ENCODE results near the gene PFKFB4.

Gene PFKFB4

DNA sequence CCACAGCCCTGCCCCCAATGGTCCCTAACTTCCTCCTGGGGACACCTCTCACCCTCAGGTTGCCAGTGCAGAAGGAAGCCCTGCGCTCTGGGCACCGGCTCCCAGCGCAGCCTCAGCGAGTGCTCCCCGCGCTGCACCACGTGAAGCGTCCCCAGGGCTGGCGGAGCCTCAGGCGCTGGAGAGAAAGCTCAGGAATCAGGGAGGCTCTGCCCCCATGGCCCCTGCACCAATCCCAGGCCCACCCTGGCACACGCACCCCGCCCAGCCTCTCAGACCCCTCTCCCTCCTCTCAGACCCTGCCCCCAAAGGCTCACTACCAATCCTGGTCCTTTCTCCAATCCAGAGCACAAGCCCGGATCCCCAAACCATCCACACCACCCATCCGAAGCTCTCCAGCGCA, 31.6 kb upstream of the PFKFB4 start:
- Histone ChIP-seq H3K4me2 (ENCODE audit: insufficient read depth, low read length) (no peak overlapping the region), H3K9me3 (ENCODE audit: insufficient read depth, low read length, severe bottlenecking) (no peaks in the 10 kb centered on the region)

DNA sequence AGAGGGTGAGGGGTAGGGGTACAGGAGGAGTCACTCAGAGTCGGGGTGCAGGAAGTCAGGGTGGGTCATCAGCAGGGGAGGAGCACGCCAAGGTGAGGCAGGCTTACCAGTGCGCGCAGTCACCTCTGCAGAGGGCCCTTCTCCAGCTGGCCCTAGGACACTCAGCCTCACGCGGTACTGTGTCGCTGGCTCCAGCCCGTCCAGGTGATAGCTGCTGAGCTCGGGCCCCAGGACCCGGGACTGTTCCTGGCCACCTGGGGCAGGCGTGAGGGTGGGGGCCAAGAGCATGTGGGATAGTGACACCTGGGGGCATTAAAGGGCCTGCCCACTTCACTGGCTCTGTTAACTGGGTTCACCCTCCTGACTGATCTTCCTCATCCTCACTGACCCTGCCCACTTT, 31.1 kb upstream of the PFKFB4 start:
- DNase-seq (no peak), ATAC-seq (ENCODE audit: insufficient read depth, low read depth) (no peak)
- Histone ChIP-seq H3K4me2 (ENCODE audit: insufficient read depth, low read length) (no peak overlapping the region), H3K36me3 (ENCODE audit: insufficient read depth, low read length) (no peaks in the 10 kb centered on the region), H2AFZ (ENCODE audit: low read depth, low read length) (no peak overlapping the region), H3K79me2 (ENCODE audit: insufficient read depth, low read length) (no peaks in the 10 kb centered on the region), H3K27ac (ENCODE audit: low read length) (no peak overlapping the region), H4K20me1 (ENCODE audit: insufficient read depth, low read length) (peaks cover 8% of the 10 kb centered on the region; the same call in 1 of the 2 replicates), H3K4me1 (ENCODE audit: insufficient read depth, low read length) (no peaks in the 10 kb centered on the region), H3K4me3 (ENCODE audit: low read depth in 1 of 2, low read length in 2 of 2) (no peak overlapping the region), H3K27me3 (ENCODE audit: insufficient read depth, low read length, poor library complexity) (no peaks in the 10 kb centered on the region), H3K9me3 (ENCODE audit: insufficient read depth, low read length, severe bottlenecking) (no peaks in the 10 kb centered on the region), H3K9ac (ENCODE audit: low read depth, low read length) (no peak overlapping the region)
- TF ChIP-seq EZH2 (IDR thresholded peaks at IDR 0.05; ENCODE audit: borderline replicate concordance, low read depth, low read length, severe bottlenecking) = no peak

More for the DNA sequence above, 31.6 kb upstream of the PFKFB4 start:
- Histone ChIP-seq H2AFZ (ENCODE audit: low read depth, low read length) (no peak overlapping the region), H3K4me3 (ENCODE audit: low read depth in 1 of 2, low read length in 2 of 2) (no peak overlapping the region), H3K4me1 (ENCODE audit: insufficient read depth, low read length) (no peaks in the 10 kb centered on the region), H3K79me2 (ENCODE audit: insufficient read depth, low read length) (no peaks in the 10 kb centered on the region), H3K27me3 (ENCODE audit: insufficient read depth, low read length, poor library complexity) (no peaks in the 10 kb centered on the region), H3K27ac (ENCODE audit: low read length) (no peak overlapping the region), H3K9ac (ENCODE audit: low read depth, low read length) (no peak overlapping the region), H3K36me3 (ENCODE audit: insufficient read depth, low read length) (no peaks in the 10 kb centered on the region), H4K20me1 (ENCODE audit: insufficient read depth, low read length) (peaks cover 10% of the 10 kb centered on the region; the same call in 1 of the 2 replicates)
- DNase-seq (no peak), ATAC-seq (ENCODE audit: insufficient read depth, low read depth) (no peak)
- TF ChIP-seq, protein P1, sequence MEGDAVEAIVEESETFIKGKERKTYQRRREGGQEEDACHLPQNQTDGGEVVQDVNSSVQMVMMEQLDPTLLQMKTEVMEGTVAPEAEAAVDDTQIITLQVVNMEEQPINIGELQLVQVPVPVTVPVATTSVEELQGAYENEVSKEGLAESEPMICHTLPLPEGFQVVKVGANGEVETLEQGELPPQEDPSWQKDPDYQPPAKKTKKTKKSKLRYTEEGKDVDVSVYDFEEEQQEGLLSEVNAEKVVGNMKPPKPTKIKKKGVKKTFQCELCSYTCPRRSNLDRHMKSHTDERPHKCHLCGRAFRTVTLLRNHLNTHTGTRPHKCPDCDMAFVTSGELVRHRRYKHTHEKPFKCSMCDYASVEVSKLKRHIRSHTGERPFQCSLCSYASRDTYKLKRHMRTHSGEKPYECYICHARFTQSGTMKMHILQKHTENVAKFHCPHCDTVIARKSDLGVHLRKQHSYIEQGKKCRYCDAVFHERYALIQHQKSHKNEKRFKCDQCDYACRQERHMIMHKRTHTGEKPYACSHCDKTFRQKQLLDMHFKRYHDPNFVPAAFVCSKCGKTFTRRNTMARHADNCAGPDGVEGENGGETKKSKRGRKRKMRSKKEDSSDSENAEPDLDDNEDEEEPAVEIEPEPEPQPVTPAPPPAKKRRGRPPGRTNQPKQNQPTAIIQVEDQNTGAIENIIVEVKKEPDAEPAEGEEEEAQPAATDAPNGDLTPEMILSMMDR (IDR thresholded peaks at IDR 0.05; ENCODE audit: borderline replicate concordance, extremely low read depth, low read length, poor library complexity, severe bottlenecking) = no peak
- TF ChIP-seq EZH2 (IDR thresholded peaks at IDR 0.05; ENCODE audit: borderline replicate concordance, low read depth, low read length, severe bottlenecking) = no peak

DNA sequence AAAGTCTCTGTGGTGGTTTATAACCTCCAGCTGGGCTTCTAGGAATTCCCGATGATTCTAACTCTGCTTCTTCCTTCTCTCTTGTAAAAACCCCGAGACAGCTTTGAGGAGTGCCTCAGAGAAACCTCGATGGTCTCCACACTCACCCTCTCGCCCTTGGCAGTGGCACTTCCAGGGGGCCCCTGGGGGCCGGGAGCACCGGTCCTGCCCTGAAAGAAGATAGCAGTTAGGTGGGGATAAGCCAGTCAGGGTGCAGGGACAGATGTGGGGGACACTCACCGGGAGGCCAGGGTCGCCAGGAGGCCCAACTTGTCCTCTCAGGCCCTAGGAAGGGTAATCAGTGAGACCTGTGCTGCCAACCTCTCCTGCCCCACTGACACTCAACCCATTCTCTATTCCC, 28.8 kb upstream of the PFKFB4 start:
- peaks cover 8% of the 10 kb centered on the region; the same call in 1 of the 2 replicates for H4K20me1 ChIP-seq (ENCODE audit: insufficient read depth, low read length)
- H3K27ac ChIP-seq (ENCODE audit: low read length) = no peak overlapping the region
- no peak overlapping the region for H3K4me3 ChIP-seq (ENCODE audit: low read depth in 1 of 2, low read length in 2 of 2)
- H3K79me2 ChIP-seq (ENCODE audit: insufficient read depth, low read length) = no peaks in the 10 kb centered on the region
- no peaks in the 10 kb centered on the region for H3K4me1 ChIP-seq (ENCODE audit: insufficient read depth, low read length)
- H2AFZ ChIP-seq (ENCODE audit: low read depth, low read length) = no peak overlapping the region
- H3K36me3 ChIP-seq (ENCODE audit: insufficient read depth, low read length) = no peaks in the 10 kb centered on the region
- H3K4me2 ChIP-seq (ENCODE audit: insufficient read depth, low read length) = no peak overlapping the region
- no peak for TF ChIP-seq EZH2 (IDR thresholded peaks at IDR 0.05; ENCODE audit: borderline replicate concordance, low read depth, low read length, severe bottlenecking)
- TF ChIP-seq, protein P1 (IDR thresholded peaks at IDR 0.05; ENCODE audit: borderline replicate concordance, extremely low read depth, low read length, poor library complexity, severe bottlenecking) = no peak
- H3K9me3 ChIP-seq (ENCODE audit: insufficient read depth, low read length, severe bottlenecking) = no peaks in the 10 kb centered on the region
- DNase-seq (no peak), ATAC-seq (ENCODE audit: insufficient read depth, low read depth) (no peak)
- no peak overlapping the region for H3K9ac ChIP-seq (ENCODE audit: low read depth, low read length)
- no peaks in the 10 kb centered on the region for H3K27me3 ChIP-seq (ENCODE audit: insufficient read depth, low read length, poor library complexity)

DNA sequence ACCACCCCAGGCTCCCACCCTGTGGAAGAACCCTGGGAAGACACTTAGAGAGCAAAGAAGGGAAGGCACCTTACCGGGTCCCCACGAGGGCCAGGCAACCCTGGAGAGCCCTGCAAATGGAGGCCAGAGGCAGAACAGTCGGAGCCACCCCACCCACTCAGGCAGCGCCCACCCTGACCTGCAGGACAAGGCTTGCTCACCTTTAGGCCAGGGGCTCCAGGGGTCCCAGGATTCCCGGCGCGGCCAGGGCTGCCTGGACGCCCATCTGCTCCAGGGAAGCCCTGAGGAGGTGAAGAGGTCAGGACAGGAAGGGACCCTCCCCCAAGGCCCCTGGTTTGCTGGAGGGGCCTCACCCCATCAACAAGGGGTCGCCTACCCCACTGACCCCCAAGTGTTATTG, 28.2 kb upstream of the PFKFB4 start:
- Histone ChIP-seq H4K20me1 (ENCODE audit: insufficient read depth, low read length) (peaks cover 8% of the 10 kb centered on the region; the same call in 1 of the 2 replicates), H3K4me3 (ENCODE audit: low read depth in 1 of 2, low read length in 2 of 2) (no peak overlapping the region), H3K4me2 (ENCODE audit: insufficient read depth, low read length) (no peak overlapping the region), H3K27me3 (ENCODE audit: insufficient read depth, low read length, poor library complexity) (no peaks in the 10 kb centered on the region), H3K79me2 (ENCODE audit: insufficient read depth, low read length) (no peaks in the 10 kb centered on the region), H3K9me3 (ENCODE audit: insufficient read depth, low read length, severe bottlenecking) (no peaks in the 10 kb centered on the region), H3K27ac (ENCODE audit: low read length) (no peak overlapping the region), H3K9ac (ENCODE audit: low read depth, low read length) (no peak overlapping the region), H3K4me1 (ENCODE audit: insufficient read depth, low read length) (no peaks in the 10 kb centered on the region), H3K36me3 (ENCODE audit: insufficient read depth, low read length) (no peaks in the 10 kb centered on the region), H2AFZ (ENCODE audit: low read depth, low read length) (no peak overlapping the region)
- TF ChIP-seq EZH2 (IDR thresholded peaks at IDR 0.05; ENCODE audit: borderline replicate concordance, low read depth, low read length, severe bottlenecking) = no peak
- TF ChIP-seq, protein P1 (IDR thresholded peaks at IDR 0.05; ENCODE audit: borderline replicate concordance, extremely low read depth, low read length, poor library complexity, severe bottlenecking) = no peak
- ATAC-seq (ENCODE audit: insufficient read depth, low read depth) = no peak
- DNase-seq = no peak
